A673 (cell line): ENCODE data around the gene CCDC32. TPM values are rescaled to one million over a fixed set of nuclear protein-coding genes. Genes with fewer than 3 reads are reported as not detected.

Experiments
- BruUV-seq: library from RNA; stranded (reverse); fragments of 400-500 nt; replicated peaks from 2 replicates; lab custom pipeline; 2021; lab: Mats Ljungman, UMichigan
- CTCF ChIA-PET: fragments of 300-600 bp; sonication (Branson Sonifier 250); formaldehyde crosslinking; loops from one replicate; lab custom pipeline; 2022; ENCODE audit warnings: antibody characterized with exemption; lab: Charles Lee
- POLR2A ChIA-PET: fragments of 300-600 bp; sonication (Branson Sonifier 250); formaldehyde crosslinking; loops from one replicate; lab custom pipeline; 2022; ENCODE audit warnings: antibody characterized with exemption; ENCODE audit not compliant: low non-redundant PET; lab: Charles Lee
- DNase-seq: peaks from one replicate; pipeline ENCODE4 v3.0.0-alpha.2; 2015; ENCODE audit warnings: low spot score
- H3K27ac ChIP-seq: fragments of 200-600 bp; sonication (generic); 2 replicates; pipeline ENCODE4 v1.5.1; 2016; ENCODE audit warnings: mixed run types, low read depth, mild to moderate bottlenecking, mixed read lengths, antibody characterized with exemption, low read length; ENCODE audit not compliant: poor library complexity, severe bottlenecking
- H3K27me3 ChIP-seq: fragments of 200-600 bp; sonication (generic); replicated peaks from 2 replicates; pipeline ENCODE4 v1.6.1; 2017; ENCODE audit warnings: mixed run types, low read depth, mild to moderate bottlenecking, mixed read lengths, antibody characterized with exemption, low read length; ENCODE audit not compliant: insufficient read depth, poor library complexity
- H3K36me3 ChIP-seq: fragments of 200-600 bp; sonication (generic); 2 replicates; pipeline ENCODE4 v1.6.1; 2016; ENCODE audit warnings: mixed run types, mild to moderate bottlenecking, mixed read lengths, antibody characterized with exemption, low read length; ENCODE audit not compliant: insufficient read depth, poor library complexity, severe bottlenecking
- H3K4me1 ChIP-seq: fragments of 200-600 bp; sonication (generic); 2 replicates; pipeline ENCODE4 v1.6.1; 2017; ENCODE audit warnings: mixed run types, mild to moderate bottlenecking, mixed read lengths, antibody characterized with exemption, low read length; ENCODE audit not compliant: insufficient read depth, poor library complexity, severe bottlenecking
- H3K4me3 ChIP-seq: fragments of 200-600 bp; sonication (generic); 2 replicates; pipeline ENCODE4 v1.5.1; 2016; ENCODE audit warnings: low read depth, mixed run types, mild to moderate bottlenecking, mixed read lengths, low read length; ENCODE audit not compliant: poor library complexity, severe bottlenecking
- H3K9me3 ChIP-seq: fragments of 200-600 bp; sonication (generic); 2 replicates; pipeline ENCODE4 v1.6.1; 2016; ENCODE audit warnings: mixed run types, low read depth, mild to moderate bottlenecking, mixed read lengths, antibody characterized with exemption, low read length; ENCODE audit not compliant: poor library complexity, severe bottlenecking
- EZH2 ChIP-seq: fragments of 200-600 bp; sonication (generic); IDR thresholded peaks from 2 replicates; pipeline ENCODE4 v1.6.1; 2017; ENCODE audit warnings: borderline replicate concordance, low read depth, mild to moderate bottlenecking, mixed read lengths, antibody characterized with exemption, low read length; ENCODE audit not compliant: poor library complexity, severe bottlenecking
- intact Hi-C: fragments of 100-400 bp; cut with micrococcal nuclease; formaldehyde crosslinking; loops from one replicate; pipeline ENCODE4 v1.10.0; 2022; ENCODE audit not compliant: unreplicated experiment
- total RNA-seq: library from RNA; stranded (reverse); gene quantifications from 2 replicates; pipeline ENCODE4 v1.2.3, GENCODE V29; 2021
- TF ChIP-seq, protein P1 (sequence below): fragments of 300-800, 200-600 bp; sonication (generic); conservative IDR thresholded peaks from 2 replicates; pipeline ENCODE4 v1.5.1; 2017; ENCODE audit warnings: low read depth, mild to moderate bottlenecking, antibody characterized with exemption, low read length, moderate library complexity, mixed read lengths

CCDC32 gene
- total RNA-seq, 1 experiment from 2014 or later = 10.4 TPM

GRCh38 chr15:40558952-40559742 lies 5.7 kb downstream of the CCDC32 start:
- BruUV-seq = no TSS peak
- intact Hi-C loops = no loop called here
- no peaks in the 10 kb centered on the region for H3K9me3 ChIP-seq
- no peaks in the 10 kb centered on the region for H3K27me3 ChIP-seq
- H3K4me3 ChIP-seq = no peak overlapping the region
- peaks cover 7% of the 10 kb centered on the region for H3K4me1 ChIP-seq
- TF ChIP-seq, protein P1, sequence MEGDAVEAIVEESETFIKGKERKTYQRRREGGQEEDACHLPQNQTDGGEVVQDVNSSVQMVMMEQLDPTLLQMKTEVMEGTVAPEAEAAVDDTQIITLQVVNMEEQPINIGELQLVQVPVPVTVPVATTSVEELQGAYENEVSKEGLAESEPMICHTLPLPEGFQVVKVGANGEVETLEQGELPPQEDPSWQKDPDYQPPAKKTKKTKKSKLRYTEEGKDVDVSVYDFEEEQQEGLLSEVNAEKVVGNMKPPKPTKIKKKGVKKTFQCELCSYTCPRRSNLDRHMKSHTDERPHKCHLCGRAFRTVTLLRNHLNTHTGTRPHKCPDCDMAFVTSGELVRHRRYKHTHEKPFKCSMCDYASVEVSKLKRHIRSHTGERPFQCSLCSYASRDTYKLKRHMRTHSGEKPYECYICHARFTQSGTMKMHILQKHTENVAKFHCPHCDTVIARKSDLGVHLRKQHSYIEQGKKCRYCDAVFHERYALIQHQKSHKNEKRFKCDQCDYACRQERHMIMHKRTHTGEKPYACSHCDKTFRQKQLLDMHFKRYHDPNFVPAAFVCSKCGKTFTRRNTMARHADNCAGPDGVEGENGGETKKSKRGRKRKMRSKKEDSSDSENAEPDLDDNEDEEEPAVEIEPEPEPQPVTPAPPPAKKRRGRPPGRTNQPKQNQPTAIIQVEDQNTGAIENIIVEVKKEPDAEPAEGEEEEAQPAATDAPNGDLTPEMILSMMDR = no peak
- TF ChIP-seq EZH2 = no peak
- H3K27ac ChIP-seq = no peak overlapping the region
- no peaks in the 10 kb centered on the region for H3K36me3 ChIP-seq
- CTCF ChIA-PET = no interaction called here
- DNase-seq = no peak
- POLR2A ChIA-PET = no interaction called here

GRCh38 chr15:40555876-40556275 lies 9.0 kb downstream of the CCDC32 start:
- no peak overlapping the region for H3K4me3 ChIP-seq
- H3K27ac ChIP-seq = no peak overlapping the region
- BruUV-seq = no TSS peak
- intact Hi-C loops = no loop called here
- no peak for DNase-seq
- peaks cover 7% of the 10 kb centered on the region for H3K4me1 ChIP-seq
- H3K9me3 ChIP-seq = no peaks in the 10 kb centered on the region
- no peaks in the 10 kb centered on the region for H3K36me3 ChIP-seq
- H3K27me3 ChIP-seq = no peaks in the 10 kb centered on the region
- POLR2A ChIA-PET = no interaction called here
- TF ChIP-seq EZH2 = no peak
- TF ChIP-seq, protein P1 = no peak
- CTCF ChIA-PET = interaction anchor here (0.7 kb wide), 1 partner anchor 336 kb away, joined by 3 read pairs; no protein-coding TSS in a partner anchor

GRCh38 chr15:40554161-40554525 lies 10.7 kb downstream of the CCDC32 start:
- H3K4me1 ChIP-seq = peaks cover 7% of the 10 kb centered on the region
- ChIA-PET POLR2A (no interaction called here), CTCF (no interaction called here)
- no peaks in the 10 kb centered on the region for H3K27me3 ChIP-seq
- H3K4me3 ChIP-seq = no peak overlapping the region
- no peaks in the 10 kb centered on the region for H3K36me3 ChIP-seq
- peak; percentile 21 for DNase-seq
- BruUV-seq = no TSS peak
- no peak for TF ChIP-seq EZH2
- TF ChIP-seq, protein P1 = no peak
- intact Hi-C loops = no loop called here
- no peak overlapping the region for H3K27ac ChIP-seq
- H3K9me3 ChIP-seq = no peaks in the 10 kb centered on the region
